Loucy (cell line): ENCODE data around the gene ARFGEF3.

ENCODE experiments used
- H2AFZ ChIP-seq: fragments of 200-600 bp; sonication (generic); 2 replicates; pipeline ENCODE4 v1.6.0; 2016; ENCODE audit warnings: antibody characterized with exemption, mild to moderate bottlenecking, low read length, moderate library complexity
- H3F3A ChIP-seq: fragments of 200-600 bp; 2 replicates; pipeline ENCODE4 v1.6.0; 2016; ENCODE audit warnings: antibody characterized with exemption, low read depth, mild to moderate bottlenecking
- H3K27me3 ChIP-seq: fragments of 200-600 bp; sonication (generic); 2 replicates; pipeline ENCODE4 v1.6.1; 2014; ENCODE audit warnings: low read length, mild to moderate bottlenecking; ENCODE audit not compliant: insufficient read depth, poor library complexity, severe bottlenecking
- H3K36me3 ChIP-seq: fragments of 200-600 bp; sonication (generic); 2 replicates; pipeline ENCODE4 v1.6.1; 2016; ENCODE audit warnings: low read length; ENCODE audit not compliant: insufficient read depth
- H3K4me1 ChIP-seq: fragments of 200-600 bp; sonication (generic); 2 replicates; pipeline ENCODE4 v1.5.1; 2014; ENCODE audit warnings: low read length, mild to moderate bottlenecking; ENCODE audit not compliant: insufficient read depth, poor library complexity, severe bottlenecking
- H3K4me2 ChIP-seq: fragments of 200-600 bp; sonication (generic); 2 replicates; pipeline ENCODE4 v1.6.0; 2014; ENCODE audit warnings: antibody characterized with exemption, low read length, low read depth, mild to moderate bottlenecking; ENCODE audit not compliant: poor library complexity, severe bottlenecking
- H3K4me3 ChIP-seq: fragments of 200-600 bp; sonication (generic); 2 replicates; pipeline ENCODE4 v1.5.1; 2014; ENCODE audit warnings: low read length, mild to moderate bottlenecking, mixed read lengths; ENCODE audit not compliant: poor library complexity, severe bottlenecking
- H3K79me2 ChIP-seq: fragments of 200-600 bp; sonication (generic); 2 replicates; pipeline ENCODE4 v1.6.1; 2014; ENCODE audit warnings: low read length; ENCODE audit not compliant: insufficient read depth
- H3K9ac ChIP-seq: fragments of 200-600 bp; sonication (generic); 2 replicates; pipeline ENCODE4 v1.6.0; 2014; ENCODE audit warnings: mild to moderate bottlenecking, low read depth, low read length, moderate library complexity; ENCODE audit not compliant: poor library complexity, severe bottlenecking
- H3K9me2 ChIP-seq: fragments of 200-600 bp; sonication (generic); replicated peaks from 2 replicates; pipeline ENCODE4 v1.6.1; 2016; ENCODE audit warnings: low read depth, low read length, mixed read lengths
- H3K9me3 ChIP-seq: fragments of 200-600 bp; sonication (generic); 2 replicates; pipeline ENCODE4 v1.6.1; 2014; ENCODE audit warnings: mild to moderate bottlenecking, antibody characterized with exemption, low read length, low read depth; ENCODE audit not compliant: insufficient read depth
- H4K20me1 ChIP-seq: fragments of 200-600 bp; sonication (generic); 2 replicates; pipeline ENCODE4 v1.6.0; 2014; ENCODE audit warnings: antibody characterized with exemption, low read length, mild to moderate bottlenecking; ENCODE audit not compliant: insufficient read depth, poor library complexity, severe bottlenecking
- CTCF ChIP-seq: fragments of 200-600 bp; sonication (generic); conservative IDR thresholded peaks from 2 replicates; pipeline ENCODE4 v1.5.1; 2014; ENCODE audit warnings: mild to moderate bottlenecking, antibody characterized with exemption, low read length
- EZH2phosphoT487 ChIP-seq: fragments of 200-600 bp; IDR thresholded peaks from 2 replicates; pipeline ENCODE4 v1.6.1; 2018; ENCODE audit warnings: antibody characterized with exemption, mild to moderate bottlenecking, moderate library complexity, borderline replicate concordance

Gene ARFGEF3

GRCh38 chr6:138261116-138261780, 99.5 kb downstream of the ARFGEF3 start:
- Histone ChIP-seq H2AFZ (no peak overlapping the region), H3K9me2 (no peaks in the 10 kb centered on the region), H3F3A (no peaks in the 10 kb centered on the region), H3K9ac (no peak overlapping the region), H3K4me1 (no peaks in the 10 kb centered on the region), H3K79me2 (no peaks in the 10 kb centered on the region), H4K20me1 (no peaks in the 10 kb centered on the region), H3K4me3 (no peak overlapping the region), H3K36me3 (no peaks in the 10 kb centered on the region), H3K4me2 (no peak overlapping the region), H3K27me3 (peaks cover 7% of the 10 kb centered on the region), H3K9me3 (no peaks in the 10 kb centered on the region)
- TF ChIP-seq CTCF = no peak
- TF ChIP-seq EZH2phosphoT487 = no peak

GRCh38 chr6:138263963-138264362, 102.2 kb downstream of the ARFGEF3 start:
- no peaks in the 10 kb centered on the region for H3K79me2 ChIP-seq
- H3K9me3 ChIP-seq = no peaks in the 10 kb centered on the region
- H3K4me2 ChIP-seq = no peak overlapping the region
- no peaks in the 10 kb centered on the region for H3K9me2 ChIP-seq
- no peaks in the 10 kb centered on the region for H3F3A ChIP-seq
- no peaks in the 10 kb centered on the region for H4K20me1 ChIP-seq
- peaks cover 7% of the 10 kb centered on the region for H3K27me3 ChIP-seq
- H3K4me3 ChIP-seq = no peak overlapping the region
- H3K9ac ChIP-seq = no peak overlapping the region
- H3K4me1 ChIP-seq = no peaks in the 10 kb centered on the region
- TF ChIP-seq EZH2phosphoT487 (no peak), CTCF (no peak)
- H3K36me3 ChIP-seq = no peaks in the 10 kb centered on the region
- H2AFZ ChIP-seq = no peak overlapping the region

- Histone ChIP-seq H3K9me3 (no peaks in the 10 kb centered on the region), H4K20me1 (no peaks in the 10 kb centered on the region), H3K4me1 (no peaks in the 10 kb centered on the region), H3K9ac (no peak overlapping the region), H3K9me2 (no peaks in the 10 kb centered on the region), H2AFZ (no peak overlapping the region), H3K79me2 (no peaks in the 10 kb centered on the region), H3K4me2 (no peak overlapping the region), H3K27me3 (peaks cover 7% of the 10 kb centered on the region), H3K36me3 (no peaks in the 10 kb centered on the region), H3F3A (no peaks in the 10 kb centered on the region), H3K4me3 (no peak overlapping the region)
- TF ChIP-seq CTCF = no peak
- no peak for TF ChIP-seq EZH2phosphoT487
These were observed 102.7 kb downstream of the ARFGEF3 start for GRCh38 chr6:138264372-138264880.
